Hepatocyte (in vitro differentiated cells): ENCODE results near the gene PNKP. TPM values are rescaled to one million over a fixed set of nuclear protein-coding genes. Genes with fewer than 3 reads are reported as not detected.

Source experiments
- DNase-seq: peaks from one replicate; pipeline ENCODE4 v3.0.0-alpha.2; 2016; ENCODE audit warnings: low spot score
- H2AFZ ChIP-seq: fragments of 200-600 bp; sonication (generic); 2 replicates; pipeline ENCODE4 v1.6.0; 2016; ENCODE audit warnings: antibody characterized with exemption, mild to moderate bottlenecking
- H3K27ac ChIP-seq: fragments of 200-600 bp; sonication (generic); 2 replicates; pipeline ENCODE4 v1.5.1; 2016; ENCODE audit warnings: mild to moderate bottlenecking
- H3K27me3 ChIP-seq: fragments of 200-600 bp; sonication (generic); 2 replicates; pipeline ENCODE4 v1.6.1; 2016
- H3K36me3 ChIP-seq: fragments of 200-600 bp; sonication (generic); replicated peaks from 2 replicates; pipeline ENCODE4 v1.5.1; 2016; ENCODE audit warnings: low read depth; ENCODE audit not compliant: insufficient read depth
- H3K4me1 ChIP-seq: fragments of 200-600 bp; sonication (generic); 2 replicates; pipeline ENCODE4 v1.5.1; 2016; ENCODE audit warnings: mild to moderate bottlenecking, moderate library complexity; ENCODE audit not compliant: insufficient read depth
- H3K4me2 ChIP-seq: fragments of 200-600 bp; sonication (generic); 2 replicates; pipeline ENCODE4 v1.6.0; 2016
- H3K4me3 ChIP-seq: fragments of 200-600 bp; sonication (generic); 2 replicates; pipeline ENCODE4 v1.5.1; 2016; ENCODE audit warnings: mild to moderate bottlenecking
- H3K79me2 ChIP-seq: fragments of 200-600 bp; sonication (generic); 2 replicates; pipeline ENCODE4 v1.6.0; 2017; ENCODE audit warnings: mild to moderate bottlenecking
- H3K9me2 ChIP-seq: fragments of 200-600 bp; sonication (generic); replicated peaks from 2 replicates; pipeline ENCODE4 v1.6.0; 2017; ENCODE audit warnings: mild to moderate bottlenecking; ENCODE audit not compliant: insufficient read depth
- H3K9me3 ChIP-seq: fragments of 200-600 bp; sonication (generic); 2 replicates; pipeline ENCODE4 v1.5.1; 2016; ENCODE audit warnings: low read depth, mild to moderate bottlenecking
- H4K20me1 ChIP-seq: fragments of 200-600 bp; sonication (generic); 2 replicates; pipeline ENCODE4 v1.6.0; 2016; ENCODE audit warnings: mild to moderate bottlenecking; ENCODE audit not compliant: insufficient read depth, poor library complexity, severe bottlenecking
- EZH2 ChIP-seq: fragments of 200-600 bp; sonication (generic); IDR thresholded peaks from 2 replicates; pipeline ENCODE4 v1.6.1; 2016; ENCODE audit warnings: antibody characterized with exemption, mild to moderate bottlenecking, borderline replicate concordance
- EZH2phosphoT487 ChIP-seq: fragments of 200-600 bp; sonication (generic); IDR thresholded peaks from one replicate; pipeline ENCODE4 v1.6.1; 2018; ENCODE audit warnings: antibody characterized with exemption, mild to moderate bottlenecking, low read depth, moderate library complexity; ENCODE audit not compliant: unreplicated experiment, severe bottlenecking
- WGBS: methylation state at CpG from one replicate; pipeline ENCODE4 v1.1.6; 2016; ENCODE audit warnings: low lambda C conversion rate; ENCODE audit errors: missing lambda C conversion rate; 5-methylcytosine and 5-hydroxymethylcytosine counted together
- polyA plus RNA-seq: library from polyadenylated mRNA; unstranded; fragments of >200 nt; fragmentation: Nextera tagmentation; extraction: Ambion mirVana; gene quantifications from 2 replicates; pipeline ENCODE4 v1.2.1, GENCODE V29; 2016
- total RNA-seq: library from RNA; depleted of rRNA; stranded (reverse); fragments of >200 nt; gene quantifications from 2 replicates; pipeline ENCODE4 v1.2.3, GENCODE V29; 2014
- TF ChIP-seq, protein P1 (sequence below): fragments of 200-600 bp; sonication (generic); IDR thresholded peaks from 2 replicates; pipeline ENCODE4 v1.5.1; 2016; ENCODE audit warnings: antibody characterized with exemption, mild to moderate bottlenecking; ENCODE audit not compliant: poor library complexity

Gene PNKP
- total and polyA plus RNA-seq, 2 experiments from 2014 or later, result 27.0 to 68.6 TPM

- TF ChIP-seq, protein P1, sequence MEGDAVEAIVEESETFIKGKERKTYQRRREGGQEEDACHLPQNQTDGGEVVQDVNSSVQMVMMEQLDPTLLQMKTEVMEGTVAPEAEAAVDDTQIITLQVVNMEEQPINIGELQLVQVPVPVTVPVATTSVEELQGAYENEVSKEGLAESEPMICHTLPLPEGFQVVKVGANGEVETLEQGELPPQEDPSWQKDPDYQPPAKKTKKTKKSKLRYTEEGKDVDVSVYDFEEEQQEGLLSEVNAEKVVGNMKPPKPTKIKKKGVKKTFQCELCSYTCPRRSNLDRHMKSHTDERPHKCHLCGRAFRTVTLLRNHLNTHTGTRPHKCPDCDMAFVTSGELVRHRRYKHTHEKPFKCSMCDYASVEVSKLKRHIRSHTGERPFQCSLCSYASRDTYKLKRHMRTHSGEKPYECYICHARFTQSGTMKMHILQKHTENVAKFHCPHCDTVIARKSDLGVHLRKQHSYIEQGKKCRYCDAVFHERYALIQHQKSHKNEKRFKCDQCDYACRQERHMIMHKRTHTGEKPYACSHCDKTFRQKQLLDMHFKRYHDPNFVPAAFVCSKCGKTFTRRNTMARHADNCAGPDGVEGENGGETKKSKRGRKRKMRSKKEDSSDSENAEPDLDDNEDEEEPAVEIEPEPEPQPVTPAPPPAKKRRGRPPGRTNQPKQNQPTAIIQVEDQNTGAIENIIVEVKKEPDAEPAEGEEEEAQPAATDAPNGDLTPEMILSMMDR, result no peak
- TF ChIP-seq EZH2phosphoT487 (no peak), EZH2 (no peak)
- H3K27me3 ChIP-seq, result no peaks in the 10 kb centered on the region
- peaks cover 65% of the 10 kb centered on the region for H3K79me2 ChIP-seq
- no peak overlapping the region for H2AFZ ChIP-seq
- no peak overlapping the region for H3K4me3 ChIP-seq
- peaks cover 62% of the 10 kb centered on the region for H4K20me1 ChIP-seq
- H3K27ac ChIP-seq, result no peak overlapping the region
- H3K4me1 ChIP-seq, result peaks cover 12% of the 10 kb centered on the region
- WGBS, result 90% methylated on average over 9 of the region's 10 CpGs
- peak overlapping the region; percentile 99 for H3K4me2 ChIP-seq
- no peak for DNase-seq
- no peaks in the 10 kb centered on the region for H3K9me3 ChIP-seq
- H3K36me3 ChIP-seq, result peaks cover 5% of the 10 kb centered on the region
- no peaks in the 10 kb centered on the region for H3K9me2 ChIP-seq
These were observed 13.5 kb downstream of the PNKP start for GRCh38 chr19:49853852-49854377.

GRCh38 chr19:49852631-49853126 lies 14.7 kb downstream of the PNKP start:
- H3K4me3 ChIP-seq, result peak overlapping the region; percentile 66
- peak overlapping the region; percentile 99 for H3K4me2 ChIP-seq
- 62% methylated on average over 14 of the region's 14 CpGs for WGBS
- no peaks in the 10 kb centered on the region for H3K9me2 ChIP-seq
- H3K36me3 ChIP-seq, result peaks cover 5% of the 10 kb centered on the region
- H3K27me3 ChIP-seq, result no peaks in the 10 kb centered on the region
- H3K27ac ChIP-seq, result no peak overlapping the region
- DNase-seq, result no peak
- TF ChIP-seq, protein P1, result no peak
- TF ChIP-seq EZH2phosphoT487 (no peak), EZH2 (no peak)
- peaks cover 69% of the 10 kb centered on the region for H3K79me2 ChIP-seq
- no peak overlapping the region for H2AFZ ChIP-seq
- peaks cover 12% of the 10 kb centered on the region for H3K4me1 ChIP-seq
- no peaks in the 10 kb centered on the region for H3K9me3 ChIP-seq
- H4K20me1 ChIP-seq, result peaks cover 60% of the 10 kb centered on the region

DNA sequence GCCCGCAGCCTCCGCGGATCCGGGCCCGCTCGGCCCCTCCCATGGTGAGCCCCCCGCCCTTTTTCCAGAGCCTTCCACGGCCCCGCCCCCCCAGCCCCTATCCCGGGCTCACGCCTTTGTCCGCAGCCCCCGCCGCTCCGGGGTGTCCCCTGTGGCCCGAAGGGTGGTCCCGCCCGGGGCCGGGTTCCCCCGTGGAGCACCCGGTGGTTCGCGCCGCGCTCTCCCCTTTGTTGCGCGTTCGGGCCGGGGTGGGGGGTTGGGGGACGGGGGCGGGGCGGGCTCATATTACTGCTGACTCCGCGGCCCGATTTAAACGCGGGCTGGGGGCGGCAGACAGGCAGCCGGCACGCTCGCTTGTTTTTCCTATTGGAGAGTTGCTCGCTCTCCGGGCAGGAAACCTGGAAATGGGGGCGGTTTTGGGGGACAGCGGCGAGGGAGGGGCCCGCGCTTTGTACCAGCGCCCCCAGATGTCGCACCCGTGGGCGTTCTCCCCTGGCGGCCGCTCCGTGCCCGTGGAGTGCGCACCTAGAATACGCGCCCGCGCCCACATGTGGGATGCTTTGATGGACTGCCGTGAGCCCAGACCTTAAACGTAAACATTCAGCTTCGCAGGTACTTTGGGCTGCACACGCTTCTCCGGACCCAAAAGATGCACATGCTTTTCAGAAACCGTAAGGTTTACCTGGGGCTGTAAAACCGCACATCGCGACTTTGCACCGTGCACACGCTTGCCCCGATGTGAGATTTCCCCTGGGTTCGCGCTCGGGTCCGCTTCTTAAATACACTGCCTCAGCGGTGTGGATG lies 15.7 kb downstream of the PNKP start:
- Histone ChIP-seq H4K20me1 (peaks cover 50% of the 10 kb centered on the region), H3K4me1 (peaks cover 12% of the 10 kb centered on the region), H3K4me2 (peak overlapping the region; percentile 99), H3K27ac (peak overlapping the region; percentile 100), H3K4me3 (peak overlapping the region; percentile 66), H3K9me2 (no peaks in the 10 kb centered on the region), H3K9me3 (no peaks in the 10 kb centered on the region), H3K36me3 (peaks cover 5% of the 10 kb centered on the region), H3K79me2 (peaks cover 69% of the 10 kb centered on the region), H3K27me3 (no peaks in the 10 kb centered on the region), H2AFZ (peak overlapping the region; percentile 64)
- TF ChIP-seq, protein P1, result no peak
- TF ChIP-seq EZH2phosphoT487, result no peak
- no peak for TF ChIP-seq EZH2
- 3% methylated on average over 40 of the region's 78 CpGs for WGBS
- DNase-seq, result peak; percentile 53
